Measurements from ENCODE around the gene TAX1BP3.

DNA sequence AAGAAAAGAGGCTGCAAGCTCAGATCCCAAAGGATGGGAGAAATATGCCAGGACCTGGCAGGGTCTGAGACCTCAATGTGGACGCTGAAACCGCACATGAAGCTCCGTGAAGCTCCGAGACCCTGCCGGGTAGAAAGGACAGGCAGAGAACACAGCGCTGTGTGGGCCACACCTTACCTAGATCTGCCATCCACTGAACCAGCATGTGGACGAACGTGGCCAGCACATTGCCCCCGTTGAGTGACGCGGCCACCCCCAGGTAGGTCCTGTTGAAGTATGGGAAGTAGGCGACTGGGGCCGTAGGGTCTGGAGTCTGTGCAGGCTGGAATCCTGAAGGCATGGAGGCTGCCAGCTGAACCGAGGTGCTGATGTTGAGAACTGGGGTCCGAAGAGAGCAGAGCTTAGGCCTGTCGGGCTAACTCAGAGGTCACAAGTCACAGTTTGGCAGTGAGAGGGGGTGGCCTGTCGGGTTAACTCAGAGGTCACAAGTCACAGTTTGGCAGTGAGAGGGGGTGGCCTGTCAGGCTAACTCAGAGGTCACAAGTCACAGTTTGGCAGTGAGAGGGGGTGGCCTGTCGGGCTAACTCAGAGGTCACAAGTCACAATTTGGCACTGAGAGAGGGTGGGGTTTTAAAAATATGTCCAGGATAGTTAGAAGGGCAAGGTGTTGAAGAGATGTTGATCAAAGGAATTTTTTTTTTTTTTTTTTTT is 53.1 kb downstream of the TAX1BP3 start:
- TF ChIP-seq, protein P1, sequence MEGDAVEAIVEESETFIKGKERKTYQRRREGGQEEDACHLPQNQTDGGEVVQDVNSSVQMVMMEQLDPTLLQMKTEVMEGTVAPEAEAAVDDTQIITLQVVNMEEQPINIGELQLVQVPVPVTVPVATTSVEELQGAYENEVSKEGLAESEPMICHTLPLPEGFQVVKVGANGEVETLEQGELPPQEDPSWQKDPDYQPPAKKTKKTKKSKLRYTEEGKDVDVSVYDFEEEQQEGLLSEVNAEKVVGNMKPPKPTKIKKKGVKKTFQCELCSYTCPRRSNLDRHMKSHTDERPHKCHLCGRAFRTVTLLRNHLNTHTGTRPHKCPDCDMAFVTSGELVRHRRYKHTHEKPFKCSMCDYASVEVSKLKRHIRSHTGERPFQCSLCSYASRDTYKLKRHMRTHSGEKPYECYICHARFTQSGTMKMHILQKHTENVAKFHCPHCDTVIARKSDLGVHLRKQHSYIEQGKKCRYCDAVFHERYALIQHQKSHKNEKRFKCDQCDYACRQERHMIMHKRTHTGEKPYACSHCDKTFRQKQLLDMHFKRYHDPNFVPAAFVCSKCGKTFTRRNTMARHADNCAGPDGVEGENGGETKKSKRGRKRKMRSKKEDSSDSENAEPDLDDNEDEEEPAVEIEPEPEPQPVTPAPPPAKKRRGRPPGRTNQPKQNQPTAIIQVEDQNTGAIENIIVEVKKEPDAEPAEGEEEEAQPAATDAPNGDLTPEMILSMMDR (IDR thresholded peaks at IDR 0.05) = no peak
- TF ChIP-seq POLR2A (IDR thresholded peaks at IDR 0.05) = no peak

All from heart left ventricle (tissue), 13 donors.